Neural progenitor cell (in vitro differentiated cells): ENCODE results near the gene STPG3. TPM values are rescaled to one million over a fixed set of nuclear protein-coding genes. Genes with fewer than 3 reads are reported as not detected.
A peak's percentile ranks its signal among the peaks of the same experiment; 100 is the strongest.

ENCODE experiments used
- DNase-seq: peaks from one replicate; pipeline ENCODE4 v3.0.0-alpha.2; 2016; ENCODE audit warnings: low spot score
- H2AFZ ChIP-seq: fragments of 200-600 bp; sonication (generic); replicated peaks from 2 replicates; pipeline ENCODE4 v1.6.1; 2016; ENCODE audit warnings: antibody characterized with exemption
- H3F3A ChIP-seq: fragments of 200-600 bp; sonication (generic); 2 replicates; pipeline ENCODE4 v1.6.1; 2016; ENCODE audit warnings: antibody characterized with exemption, low read depth
- H3K27ac ChIP-seq: fragments of 200-600 bp; sonication (generic); 2 replicates; pipeline ENCODE4 v1.5.1; 2016; ENCODE audit warnings: mild to moderate bottlenecking
- H3K27me3 ChIP-seq: fragments of 200-600 bp; sonication (generic); 2 replicates; pipeline ENCODE4 v1.6.1; 2016; ENCODE audit warnings: mild to moderate bottlenecking, moderate library complexity
- H3K36me3 ChIP-seq: fragments of 200-600 bp; sonication (generic); 2 replicates; pipeline ENCODE4 v1.5.1; 2016
- H3K4me1 ChIP-seq: fragments of 200-600 bp; sonication (generic); 2 replicates; pipeline ENCODE4 v1.6.1; 2016; ENCODE audit warnings: mixed run types
- H3K4me2 ChIP-seq: fragments of 200-600 bp; sonication (generic); 2 replicates; pipeline ENCODE4 v1.6.1; 2016
- H3K4me3 ChIP-seq: fragments of 200-600 bp; sonication (generic); 2 replicates; pipeline ENCODE4 v1.5.1; 2016
- H3K79me2 ChIP-seq: fragments of 200-600 bp; sonication (generic); 2 replicates; pipeline ENCODE4 v1.6.1; 2016; ENCODE audit warnings: low read depth
- H3K9ac ChIP-seq: fragments of 200-600 bp; sonication (generic); 2 replicates; pipeline ENCODE4 v1.6.1; 2016
- H3K9me3 ChIP-seq: fragments of 200-600 bp; sonication (generic); 2 replicates; pipeline ENCODE4 v1.5.1; 2016; ENCODE audit warnings: low read depth
- H4K20me1 ChIP-seq: fragments of 200-600 bp; sonication (generic); 2 replicates; pipeline ENCODE4 v1.6.1; 2016; ENCODE audit warnings: low read depth
- H3K27ac Mint-ChIP-seq: 3 replicates; pipeline ENCODE4 v1.8.0; 2021; ENCODE audit warnings: mixed read lengths
- H3K27me3 Mint-ChIP-seq: 2 replicates; pipeline ENCODE4 v1.8.0; 2022; ENCODE audit warnings: low read depth, mild to moderate bottlenecking, inconsistent platforms, moderate library complexity, mixed read lengths; ENCODE audit not compliant: insufficient read depth
- H3K36me3 Mint-ChIP-seq: 3 replicates; pipeline ENCODE4 v1.8.0; 2021; ENCODE audit warnings: mixed read lengths
- H3K4me1 Mint-ChIP-seq: 3 replicates; pipeline ENCODE4 v1.8.0; 2021; ENCODE audit warnings: mixed read lengths
- H3K4me3 Mint-ChIP-seq: 3 replicates; pipeline ENCODE4 v1.8.0; 2021; ENCODE audit warnings: mild to moderate bottlenecking, moderate library complexity, mixed read lengths
- H3K9me3 Mint-ChIP-seq: 3 replicates; pipeline ENCODE4 v1.8.0; 2020; ENCODE audit warnings: mixed read lengths
- CTCF ChIP-seq: fragments of 200-600 bp; sonication (generic); IDR thresholded peaks from 2 replicates; pipeline ENCODE4 v1.5.1; 2017; ENCODE audit warnings: antibody characterized with exemption, mild to moderate bottlenecking
- EZH2 ChIP-seq: fragments of 200-600 bp; sonication (generic); IDR thresholded peaks from 2 replicates; pipeline ENCODE4 v1.6.1; 2017; ENCODE audit warnings: antibody characterized with exemption, mild to moderate bottlenecking, moderate library complexity
- EZH2phosphoT487 ChIP-seq: fragments of 200-600 bp; sonication (generic); IDR thresholded peaks from 2 replicates; pipeline ENCODE4 v1.6.1; 2017; ENCODE audit warnings: antibody characterized with exemption
- total RNA-seq: library from RNA; depleted of rRNA; stranded (reverse); fragments of >200 nt; gene quantifications from 2 replicates; pipeline ENCODE4 v1.2.3, GENCODE V29; 2015; ENCODE audit warnings: low replicate concordance

STPG3 gene
- total RNA-seq, 1 donor from 2014 or later: not detected

DNA sequence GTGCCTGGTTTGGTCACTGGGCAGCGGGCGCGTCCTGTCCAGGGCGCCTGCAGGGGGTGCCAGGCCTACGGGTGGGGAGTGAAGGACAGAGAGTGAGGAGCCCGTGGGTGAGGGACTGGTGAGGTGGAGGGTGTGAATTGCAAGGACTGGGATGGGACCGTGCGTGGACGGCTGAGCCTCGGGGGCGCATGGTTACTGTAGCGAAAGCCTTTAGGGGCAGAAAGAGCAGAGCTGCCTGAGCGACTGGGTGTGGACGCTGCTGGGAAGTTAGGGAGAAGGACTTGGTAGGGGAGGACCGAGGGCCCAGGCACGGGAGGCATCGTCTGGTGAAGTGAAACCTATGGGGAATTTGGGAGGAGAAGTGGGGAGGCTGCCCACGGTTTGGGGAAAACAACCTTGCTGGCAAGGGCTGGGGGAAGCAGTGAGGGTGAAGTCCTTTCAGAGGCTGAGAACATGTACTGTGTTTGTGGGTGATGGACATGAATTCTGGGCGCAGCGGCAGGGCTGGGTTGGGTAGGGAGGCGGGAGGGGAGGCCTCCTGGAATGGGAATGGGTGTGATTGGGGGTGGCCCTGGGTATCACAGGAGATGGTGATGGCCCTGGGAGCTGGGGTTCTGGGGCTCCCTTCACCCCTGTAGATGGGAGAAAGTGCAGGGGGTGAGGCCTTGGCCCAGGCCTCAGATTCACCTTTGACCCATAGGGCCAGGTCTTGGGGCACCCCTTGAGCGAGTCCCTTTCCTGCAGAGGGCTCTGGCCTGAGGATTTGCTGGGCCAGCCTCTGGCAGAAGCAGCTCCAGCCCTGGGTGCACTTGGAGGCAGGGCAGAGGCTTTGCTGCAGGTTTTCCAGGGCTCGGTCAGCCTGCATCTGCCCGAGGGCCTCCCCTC, 24.7 kb downstream of the STPG3 start:
- peak overlapping the region; percentile 38 for H3K4me3 Mint-ChIP-seq
- H3K4me1 ChIP-seq: peaks cover 24% of the 10 kb centered on the region
- H3K9ac ChIP-seq: no peak overlapping the region
- peaks cover 30% of the 10 kb centered on the region for H3K27me3 ChIP-seq
- H3K36me3 Mint-ChIP-seq: no peaks in the 10 kb centered on the region
- peak overlapping the region; percentile 17 for H3K27ac Mint-ChIP-seq
- H2AFZ ChIP-seq: no peak overlapping the region
- H3K9me3 ChIP-seq: no peaks in the 10 kb centered on the region
- no peaks in the 10 kb centered on the region for H3K36me3 ChIP-seq
- TF ChIP-seq CTCF (no peak), EZH2phosphoT487 (no peak), EZH2 (no peak)
- no peak overlapping the region for H3K4me3 ChIP-seq
- peaks cover 8% of the 10 kb centered on the region for H3K27me3 Mint-ChIP-seq
- H4K20me1 ChIP-seq: no peaks in the 10 kb centered on the region
- peak overlapping the region; percentile 76 for H3K27ac ChIP-seq
- peaks cover 14% of the 10 kb centered on the region for H3K4me1 Mint-ChIP-seq
- no peaks in the 10 kb centered on the region for H3K79me2 ChIP-seq
- H3K9me3 Mint-ChIP-seq: no peaks in the 10 kb centered on the region
- peak overlapping the region; percentile 72 for H3K4me2 ChIP-seq
- no peak for DNase-seq
- H3F3A ChIP-seq: peaks cover 17% of the 10 kb centered on the region

DNA sequence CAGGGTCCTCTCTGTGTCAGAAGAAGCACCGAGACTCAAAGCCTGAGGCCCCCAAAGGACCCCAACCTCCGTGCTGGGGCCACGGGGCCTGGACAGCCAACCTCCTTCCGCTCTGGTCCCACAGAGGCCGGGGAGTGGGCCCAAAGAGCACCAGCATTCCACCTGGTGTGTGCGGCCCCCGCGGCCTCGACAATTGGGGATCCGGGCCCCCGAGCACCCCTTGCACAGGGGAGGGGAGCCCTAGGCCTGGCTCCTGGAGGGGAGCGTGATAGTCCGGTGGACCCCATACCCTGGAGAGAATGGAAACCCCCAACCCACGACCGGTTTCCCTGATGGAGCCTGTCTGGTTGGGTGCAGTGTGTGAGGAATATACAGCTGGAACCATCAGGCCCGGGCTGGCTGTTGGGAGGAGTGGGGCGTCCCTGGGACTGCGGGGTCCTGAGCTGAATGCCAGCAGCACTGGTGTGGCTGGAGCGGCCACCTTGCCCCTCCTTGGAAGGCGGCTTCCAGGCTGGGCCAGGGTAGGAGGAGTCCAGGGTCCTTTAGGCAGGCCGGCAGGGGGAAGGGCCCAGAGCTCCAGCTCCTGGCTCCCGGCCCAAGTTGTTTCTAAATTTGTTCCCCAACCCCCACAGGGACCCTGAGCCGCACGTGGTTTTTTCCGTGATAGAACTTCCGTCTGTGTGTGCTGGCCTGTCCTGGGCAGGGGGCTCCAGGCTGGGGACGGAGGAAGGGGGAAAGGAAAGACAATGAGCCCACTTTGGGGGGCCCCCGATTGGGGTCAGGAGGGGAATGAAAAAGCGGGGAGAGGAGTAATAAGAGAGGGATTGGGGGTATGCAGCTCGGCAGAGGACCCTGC, 25.6 kb downstream of the STPG3 start:
- peaks cover 17% of the 10 kb centered on the region for H3F3A ChIP-seq
- no peaks in the 10 kb centered on the region for H3K36me3 ChIP-seq
- TF ChIP-seq CTCF: no peak
- TF ChIP-seq EZH2phosphoT487: no peak
- TF ChIP-seq EZH2: no peak
- H3K27me3 ChIP-seq: peaks cover 38% of the 10 kb centered on the region
- H3K4me2 ChIP-seq: peak overlapping the region; percentile 72
- Mint-ChIP-seq H3K9me3 (no peaks in the 10 kb centered on the region), H3K27ac (peak overlapping the region; percentile 83), H3K4me1 (peaks cover 14% of the 10 kb centered on the region), H3K4me3 (no peak overlapping the region), H3K36me3 (no peaks in the 10 kb centered on the region), H3K27me3 (peaks cover 8% of the 10 kb centered on the region)
- H3K4me1 ChIP-seq: peaks cover 24% of the 10 kb centered on the region
- no peaks in the 10 kb centered on the region for H3K79me2 ChIP-seq
- H3K4me3 ChIP-seq: peak overlapping the region; percentile 13
- no peaks in the 10 kb centered on the region for H3K9me3 ChIP-seq
- no peaks in the 10 kb centered on the region for H4K20me1 ChIP-seq
- H3K9ac ChIP-seq: no peak overlapping the region
- peak; percentile 58 for DNase-seq
- H2AFZ ChIP-seq: no peak overlapping the region
- peak overlapping the region; percentile 76 for H3K27ac ChIP-seq

GRCh38 chr9:137277329-137278041, 26.4 kb downstream of the STPG3 start, which contains the start of gene TOR4A:
TOR4A (plus strand) TSS chr9:137277726; CDS start chr9:137278690, 964 bp downstream.
- H3K36me3 Mint-ChIP-seq: no peaks in the 10 kb centered on the region
- no peaks in the 10 kb centered on the region for H3K9me3 ChIP-seq
- H3K27me3 Mint-ChIP-seq: peaks cover 10% of the 10 kb centered on the region
- TF ChIP-seq EZH2 (no peak), CTCF (no peak), EZH2phosphoT487 (no peak)
- H3K27ac ChIP-seq: peak within 1 kb of the TSS; percentile 76
- DNase-seq: peak; percentile 75
- H3K4me1 Mint-ChIP-seq: peaks cover 19% of the 10 kb centered on the region
- peaks cover 21% of the 10 kb centered on the region for H3F3A ChIP-seq
- H3K9ac ChIP-seq: no peak within 1 kb of the TSS
- peaks cover 46% of the 10 kb centered on the region for H3K27me3 ChIP-seq
- peak within 1 kb of the TSS; percentile 72 for H3K4me2 ChIP-seq
- H4K20me1 ChIP-seq: no peaks in the 10 kb centered on the region
- no peak within 1 kb of the TSS for H3K4me3 Mint-ChIP-seq
- peaks cover under 1% of the 10 kb centered on the region for H3K9me3 Mint-ChIP-seq
- H3K27ac Mint-ChIP-seq: peak within 1 kb of the TSS; percentile 83
- no peaks in the 10 kb centered on the region for H3K79me2 ChIP-seq
- H3K36me3 ChIP-seq: no peaks in the 10 kb centered on the region
- peak within 1 kb of the TSS; percentile 13 for H3K4me3 ChIP-seq
- H2AFZ ChIP-seq: no peak within 1 kb of the TSS
- peaks cover 24% of the 10 kb centered on the region for H3K4me1 ChIP-seq
